HepG2 (cell line): ENCODE measurements around the gene CAPS. TPM values are rescaled to one million over a fixed set of nuclear protein-coding genes. Genes with fewer than 3 reads are reported as not detected.

Experiments used
- ATAC-seq: fragments of 200-7000 bp; cut with Tn5 transposase; 3 replicates; pipeline ENCODE4 v1.9.1; 2020; ENCODE audit warnings: mild to moderate bottlenecking, moderate library complexity
- BruUV-seq: library from RNA; stranded (reverse); fragments of 400-500 nt; replicated peaks from 2 replicates; lab custom pipeline; 2021; lab: Mats Ljungman, UMichigan
- CTCF ChIA-PET: fragments of 300-600 bp; formaldehyde crosslinking; extraction: SDS; loops from one replicate; lab custom pipeline; 2021; ENCODE audit warnings: low total read pairs, inconsistent platforms, low intra/inter-chr PET ratio; lab: Yijun Ruan, JAX
- POLR2A ChIA-PET: fragments of 350-600 bp; sonication (Branson Sonifier 250); formaldehyde crosslinking; loops from one replicate; lab custom pipeline; 2020; ENCODE audit warnings: antibody characterized with exemption, inconsistent platforms; lab: Yijun Ruan, JAX
- DNase-seq: peaks from one replicate; pipeline ENCODE4 v3.0.0-alpha.2; 2015; ENCODE audit warnings: low spot score
- FAIRE-seq: peaks from 3 replicates; lab custom pipeline; 2011; peaks lifted over from hg19 to GRCh38; lab: Jason Lieb, UNC
- H2AFZ ChIP-seq: one replicate; pipeline ENCODE4 v1.6.1; 2011; ENCODE audit warnings: low read length, inconsistent platforms
- H3K27ac ChIP-seq: fragments of 300-600 bp; 3 replicates; pipeline ENCODE4 v1.8.0; 2011; ENCODE audit warnings: mixed run types, mild to moderate bottlenecking, mixed read lengths, low read length, inconsistent platforms; ENCODE audit not compliant: insufficient read depth; ENCODE audit errors: extremely low read length
- H3K27me3 ChIP-seq, 2 experiments: fragments of 200-600 bp in 1 of 2; 2 replicates in 1 of 2; 3 replicates in 1 of 2; pipeline versions ENCODE4 v1.6.0 to v1.8.0; 2011; ENCODE audit warnings: low read length in 2 of 2, mild to moderate bottlenecking in 2 of 2, moderate library complexity in 2 of 2, inconsistent platforms in 1 of 2; ENCODE audit not compliant: insufficient read depth in 2 of 2, control insufficient read depth in 1 of 2
- H3K36me3 ChIP-seq, 2 experiments: fragments of 200-600 bp in 1 of 2; replicated peaks in 1 of 2; 2 replicates in 1 of 2; 3 replicates in 1 of 2; pipeline versions ENCODE4 v1.5.1 to v1.8.0; 2011; ENCODE audit warnings: low read length in 2 of 2, inconsistent platforms in 1 of 2; ENCODE audit not compliant: insufficient read depth in 2 of 2, control insufficient read depth in 1 of 2
- H3K4me1 ChIP-seq: 2 replicates; pipeline ENCODE4 v1.5.1; 2012; ENCODE audit warnings: low read length, inconsistent platforms; ENCODE audit not compliant: insufficient read depth
- H3K4me2 ChIP-seq: 2 replicates; pipeline ENCODE4 v1.6.0; 2011; ENCODE audit warnings: low read depth, low read length, inconsistent platforms
- H3K4me3 ChIP-seq, 3 experiments: fragments of 200-600 bp in 1 of 3; sonication (generic), shearing (Covaris generic) in 1 of 3; replicated peaks in 1 of 3; 2 replicates each; pipeline ENCODE4 v1.5.1; 2011 to 2016; ENCODE audit warnings: low read length in 3 of 3, inconsistent platforms in 2 of 3, low read depth in 2 of 3, mild to moderate bottlenecking in 2 of 3, control low read depth in 1 of 3, mixed read lengths in 1 of 3; ENCODE audit not compliant: insufficient read depth in 1 of 3
- H3K79me2 ChIP-seq: one replicate; pipeline ENCODE4 v1.6.1; 2011; ENCODE audit warnings: low read length, inconsistent platforms; ENCODE audit not compliant: insufficient read depth
- H3K9ac ChIP-seq: 2 replicates; pipeline ENCODE4 v1.6.0; 2011; ENCODE audit warnings: mild to moderate bottlenecking, low read depth, low read length, inconsistent platforms; ENCODE audit not compliant: insufficient read depth
- H3K9me3 ChIP-seq: 2 replicates; pipeline ENCODE4 v1.5.1; 2012; ENCODE audit warnings: mild to moderate bottlenecking, low read length
- H4K20me1 ChIP-seq: 2 replicates; pipeline ENCODE4 v1.6.0; 2011; ENCODE audit warnings: inconsistent platforms, mild to moderate bottlenecking, low read length, moderate library complexity; ENCODE audit not compliant: insufficient read depth
- CBX5 ChIP-seq: sonication (generic); formaldehyde crosslinking; IDR thresholded peaks from 2 replicates; pipeline ENCODE4 v1.4.0; 2020; ENCODE audit warnings: missing genetic modification reagents, borderline replicate concordance
- CEBPG ChIP-seq: IDR thresholded peaks from 2 replicates; pipeline ENCODE4 v1.6.1; 2016
- MBD4 ChIP-seq: IDR thresholded peaks from 2 replicates; pipeline ENCODE4 v1.6.1; 2012; ENCODE audit warnings: low read length, inconsistent platforms, borderline replicate concordance
- SRSF9 ChIP-seq: fragments of 200-400 bp; formaldehyde crosslinking; IDR thresholded peaks from 2 replicates; pipeline ENCODE4 v1.6.1; 2018; ENCODE audit warnings: borderline replicate concordance, mild to moderate bottlenecking, low read depth, low read length; ENCODE audit not compliant: insufficient read depth, poor library complexity, severe bottlenecking
- WGBS: methylation state at CpG from one replicate; pipeline ENCODE4 v1.1.6; 2017; ENCODE audit warnings: low lambda C conversion rate; 5-methylcytosine and 5-hydroxymethylcytosine counted together
- in situ Hi-C: cut with HindIII; loops from 2 replicates; pipeline ENCODE4 v1.10.0; 2017; ENCODE audit warnings: low pct_unique_long_range_greater_than_20kb; ENCODE audit not compliant: extremely low pct_ligation_motif_present
- intact Hi-C: fragments of 100-400 bp; cut with micrococcal nuclease; formaldehyde crosslinking; loops from one replicate; pipeline ENCODE4 v1.10.0; 2022; ENCODE audit not compliant: unreplicated experiment
- polyA plus RNA-seq, 8 experiments: library from polyadenylated mRNA; depleted of rRNA in 3 of 8; stranded (reverse) in 7 of 8; unstranded in 1 of 8; fragments of >200 nt; fragmentation: Illumina TruSeq in 4 of 8; extraction: Trizol in 4 of 8; gene quantifications; 2 replicates each; pipeline versions ENCODE4 v1.2.1 to v1.2.3, GENCODE V29; 2011 to 2016; ENCODE audit warnings: low read depth in 4 of 8, missing spikeins in 1 of 8, mixed read lengths in 1 of 8; ENCODE audit not compliant: insufficient read depth in 1 of 8
- total RNA-seq, 5 experiments: library from RNA; depleted of rRNA; stranded (reverse); fragments of >200 nt; fragmentation: Illumina TruSeq; extraction: Trizol; gene quantifications; 2 replicates each; pipeline ENCODE4 v1.2.3, GENCODE V29; 2016; ENCODE audit warnings: low read depth in 1 of 5
- TF ChIP-seq, protein P1 (sequence below): sonication (generic); formaldehyde crosslinking; IDR thresholded peaks from 2 replicates; pipeline ENCODE4 v1.5.1; 2020; ENCODE audit warnings: mild to moderate bottlenecking, missing genetic modification reagents, moderate library complexity

Gene CAPS
- total and polyA plus RNA-seq, 2 of the 13 experiments (the other 11 are each of a cell fraction or from before 2014, with no cell fraction given): 3.1 TPM

DNA sequence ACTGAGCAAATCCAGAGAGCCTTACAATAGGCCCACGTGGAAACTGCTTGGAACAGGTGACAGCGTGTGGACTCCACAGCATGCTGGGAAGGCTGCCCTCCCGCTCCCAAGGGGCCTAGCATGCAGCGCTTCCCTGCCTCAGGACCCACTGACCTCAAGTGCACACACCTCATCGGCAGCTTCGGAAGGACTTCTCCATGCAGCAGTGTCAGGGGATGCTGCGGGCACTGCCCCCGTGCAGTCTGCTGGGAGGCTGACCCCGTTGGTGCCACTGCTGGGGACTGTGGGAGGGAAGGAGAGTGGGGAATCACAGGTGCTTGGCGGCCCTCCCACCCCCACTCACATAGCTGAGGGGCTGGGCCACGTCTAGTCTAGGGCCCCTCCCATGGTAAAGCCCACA is 17.2 kb downstream of the CAPS start:
- POLR2A ChIA-PET: no interaction called here
- H3K4me1 ChIP-seq: no peaks in the 10 kb centered on the region

More for the DNA sequence above, 17.2 kb downstream of the CAPS start:
- H3K27ac ChIP-seq: no peak overlapping the region
- H3K4me2 ChIP-seq: no peak overlapping the region
- H3K27me3 ChIP-seq: no peaks in the 10 kb centered on the region
- FAIRE-seq: no peak
- H3K79me2 ChIP-seq: peaks cover 18% of the 10 kb centered on the region
- 99% methylated on average over 7 of the region's 11 CpGs for whole genome bisulfite sequencing
- H3K9me3 ChIP-seq: no peaks in the 10 kb centered on the region
- no TSS peak for BruUV-seq
- H2AFZ ChIP-seq: no peak overlapping the region
- no peak overlapping the region for H3K9ac ChIP-seq
- peaks cover 60 to 91% of the 10 kb centered on the region in 2 experiments for H3K36me3 ChIP-seq
- no peak for TF ChIP-seq SRSF9
- no peak for TF ChIP-seq MBD4
- no peak for TF ChIP-seq CBX5 (CRISPR knock-in tag)
- no peak for TF ChIP-seq CEBPG (CRISPR knock-in tag)
- TF ChIP-seq, protein P1, sequence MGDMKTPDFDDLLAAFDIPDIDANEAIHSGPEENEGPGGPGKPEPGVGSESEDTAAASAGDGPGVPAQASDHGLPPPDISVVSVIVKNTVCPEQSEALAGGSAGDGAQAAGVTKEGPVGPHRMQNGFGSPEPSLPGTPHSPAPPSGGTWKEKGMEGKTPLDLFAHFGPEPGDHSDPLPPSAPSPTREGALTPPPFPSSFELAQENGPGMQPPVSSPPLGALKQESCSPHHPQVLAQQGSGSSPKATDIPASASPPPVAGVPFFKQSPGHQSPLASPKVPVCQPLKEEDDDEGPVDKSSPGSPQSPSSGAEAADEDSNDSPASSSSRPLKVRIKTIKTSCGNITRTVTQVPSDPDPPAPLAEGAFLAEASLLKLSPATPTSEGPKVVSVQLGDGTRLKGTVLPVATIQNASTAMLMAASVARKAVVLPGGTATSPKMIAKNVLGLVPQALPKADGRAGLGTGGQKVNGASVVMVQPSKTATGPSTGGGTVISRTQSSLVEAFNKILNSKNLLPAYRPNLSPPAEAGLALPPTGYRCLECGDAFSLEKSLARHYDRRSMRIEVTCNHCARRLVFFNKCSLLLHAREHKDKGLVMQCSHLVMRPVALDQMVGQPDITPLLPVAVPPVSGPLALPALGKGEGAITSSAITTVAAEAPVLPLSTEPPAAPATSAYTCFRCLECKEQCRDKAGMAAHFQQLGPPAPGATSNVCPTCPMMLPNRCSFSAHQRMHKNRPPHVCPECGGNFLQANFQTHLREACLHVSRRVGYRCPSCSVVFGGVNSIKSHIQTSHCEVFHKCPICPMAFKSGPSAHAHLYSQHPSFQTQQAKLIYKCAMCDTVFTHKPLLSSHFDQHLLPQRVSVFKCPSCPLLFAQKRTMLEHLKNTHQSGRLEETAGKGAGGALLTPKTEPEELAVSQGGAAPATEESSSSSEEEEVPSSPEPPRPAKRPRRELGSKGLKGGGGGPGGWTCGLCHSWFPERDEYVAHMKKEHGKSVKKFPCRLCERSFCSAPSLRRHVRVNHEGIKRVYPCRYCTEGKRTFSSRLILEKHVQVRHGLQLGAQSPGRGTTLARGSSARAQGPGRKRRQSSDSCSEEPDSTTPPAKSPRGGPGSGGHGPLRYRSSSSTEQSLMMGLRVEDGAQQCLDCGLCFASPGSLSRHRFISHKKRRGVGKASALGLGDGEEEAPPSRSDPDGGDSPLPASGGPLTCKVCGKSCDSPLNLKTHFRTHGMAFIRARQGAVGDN: 0 out of 2 replicates have a peak, but pooled peaks have one; percentile 12
- no peak for ATAC-seq
- intact Hi-C loops (no loop called here), in situ Hi-C loops (no loop called here)
- H3K4me3 ChIP-seq: no peak overlapping the region
- CTCF ChIA-PET: no interaction called here
- no peak for DNase-seq
- H4K20me1 ChIP-seq: peaks cover 22% of the 10 kb centered on the region; the same call in 1 of the 2 replicates
